Dedifferentiated amniotic fluid mesenchymal stem cell (primary cell): ENCODE results near the gene C13orf42.

ENCODE experiments used
- DNase-seq: peaks from one replicate; pipeline ENCODE4 v3.0.0-alpha.2; 2016; ENCODE audit errors: extremely low spot score

Gene C13orf42

DNA sequence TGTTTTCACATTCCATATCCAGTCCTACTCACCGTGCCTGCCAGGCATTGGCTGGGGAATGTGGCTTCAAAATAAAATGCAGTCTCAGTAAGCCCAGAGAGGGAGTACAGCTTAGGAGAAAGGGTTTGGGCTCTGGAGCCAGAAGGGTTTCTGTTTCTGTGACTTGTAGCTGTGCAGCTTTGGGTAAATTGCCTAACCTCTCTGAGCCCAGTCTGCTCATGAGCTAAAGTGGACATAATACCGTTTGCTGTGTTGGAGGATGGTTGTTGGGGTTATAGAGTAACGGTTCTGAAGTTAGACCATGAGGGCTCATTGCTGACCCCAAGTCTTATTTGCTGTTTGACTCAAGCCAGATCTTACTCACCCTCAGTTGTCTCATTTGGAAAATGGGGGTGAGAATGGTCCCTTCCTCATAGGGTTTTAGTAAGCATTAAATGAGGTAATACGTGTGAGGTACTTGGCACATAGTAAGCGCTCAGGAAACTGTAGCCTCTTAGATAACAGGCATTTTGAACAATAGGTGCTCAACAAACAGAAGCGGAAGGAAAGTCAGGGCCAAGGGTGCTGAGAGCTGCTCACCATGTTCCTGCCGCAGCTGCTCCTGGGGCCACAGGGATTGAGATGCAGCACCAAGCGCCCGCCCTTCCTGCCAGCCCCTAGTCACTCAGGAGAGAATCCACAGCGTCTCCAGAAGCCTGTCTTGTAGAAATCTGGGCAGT is 45.5 kb downstream of the C13orf42 start:
- no peak for DNase-seq

GRCh38 chr13:51064753-51065152 is 46.3 kb downstream of the C13orf42 start:
- DNase-seq, result no peak

- DNase-seq, result no peak
Observed at GRCh38 chr13:51063909-51064308, 47.2 kb downstream of the C13orf42 start.

DNA sequence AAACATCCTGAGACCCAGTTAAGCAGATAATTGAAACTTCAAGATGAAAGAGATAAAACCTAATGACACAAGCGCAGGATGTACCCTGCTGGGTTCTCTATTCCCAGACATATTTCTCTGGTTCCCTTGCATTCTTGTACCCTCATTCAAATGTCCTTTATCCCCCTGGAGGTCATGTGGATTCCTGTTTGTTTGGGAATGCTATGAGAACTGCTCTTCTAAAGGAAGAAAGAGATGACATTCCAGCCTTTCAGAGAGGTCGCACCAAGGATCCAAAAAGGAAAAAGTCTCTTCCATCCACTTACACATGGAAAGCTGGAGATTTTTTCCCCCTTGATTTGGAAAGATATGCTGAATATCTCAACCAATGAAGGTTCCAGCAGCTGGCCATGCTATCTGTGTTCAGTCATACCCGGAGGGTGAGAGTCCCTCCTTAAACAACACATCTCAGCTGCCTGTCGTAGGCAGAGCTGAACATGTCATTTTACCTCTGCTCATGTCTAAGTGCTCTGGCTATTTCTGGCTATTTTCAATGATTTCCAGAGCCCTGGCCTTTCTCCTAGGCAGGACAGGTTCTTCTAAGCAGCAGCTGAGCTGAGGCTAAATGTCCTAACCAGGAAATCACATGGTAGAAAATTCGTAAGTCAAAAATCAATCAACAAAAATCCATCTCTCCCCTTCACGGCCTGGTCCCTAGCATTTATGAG is 52.5 kb downstream of the C13orf42 start:
- no peak for DNase-seq

GRCh38 chr13:51057906-51058305 is 53.2 kb downstream of the C13orf42 start:
- DNase-seq, result no peak

DNA sequence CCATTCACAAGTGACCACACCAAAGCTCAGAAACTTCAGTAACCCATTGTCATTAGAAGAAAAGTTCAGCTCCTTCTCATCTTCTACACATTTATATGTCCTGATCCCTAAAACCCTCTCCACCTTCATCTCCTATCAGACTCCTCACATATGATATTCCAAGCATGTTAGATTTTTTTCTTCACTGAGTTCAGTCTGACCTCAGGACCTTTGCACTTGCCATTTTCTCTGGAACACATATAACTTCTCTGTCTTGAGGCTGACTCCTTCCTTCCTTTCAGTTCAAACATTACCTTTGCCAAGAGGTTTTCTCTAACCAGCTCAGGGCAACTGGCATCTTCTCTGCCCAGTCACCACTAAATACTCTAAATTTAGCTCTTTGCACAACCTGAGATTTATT is 54.1 kb downstream of the C13orf42 start:
- DNase-seq, result no peak

- no peak for DNase-seq
Observed at GRCh38 chr13:51052581-51052980, 58.5 kb downstream of the C13orf42 start.

GRCh38 chr13:51050021-51050830 is 60.8 kb downstream of the C13orf42 start:
- DNase-seq, result no peak

DNA sequence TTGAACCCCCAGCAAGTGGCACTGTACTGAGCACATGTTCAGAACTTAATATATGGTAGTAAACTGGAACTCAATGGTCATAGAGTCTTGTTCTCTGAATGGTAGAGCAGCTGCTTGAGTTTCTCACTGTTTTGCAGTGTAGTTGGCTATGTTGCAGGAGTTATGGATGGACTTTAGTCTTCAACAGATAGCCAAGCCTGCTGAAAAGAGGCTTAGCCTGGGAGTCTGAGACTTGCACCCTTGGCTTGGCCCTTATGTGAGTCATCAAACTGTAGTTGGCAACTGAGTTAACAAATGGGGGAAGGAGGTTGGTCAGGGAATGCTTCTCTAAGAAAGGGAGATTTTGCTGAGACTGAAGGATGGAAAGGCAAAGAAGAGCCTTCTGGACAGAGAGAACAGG is 62.5 kb downstream of the C13orf42 start:
- no peak for DNase-seq

GRCh38 chr13:51048166-51048461 is 63.0 kb downstream of the C13orf42 start:
- DNase-seq, result no peak

GRCh38 chr13:51047434-51048165 is 63.5 kb downstream of the C13orf42 start:
- no peak for DNase-seq

- no peak for DNase-seq
Observed at GRCh38 chr13:51045451-51045850, 65.6 kb downstream of the C13orf42 start.

GRCh38 chr13:51044023-51044665 is 66.9 kb downstream of the C13orf42 start:
- DNase-seq, result no peak

DNA sequence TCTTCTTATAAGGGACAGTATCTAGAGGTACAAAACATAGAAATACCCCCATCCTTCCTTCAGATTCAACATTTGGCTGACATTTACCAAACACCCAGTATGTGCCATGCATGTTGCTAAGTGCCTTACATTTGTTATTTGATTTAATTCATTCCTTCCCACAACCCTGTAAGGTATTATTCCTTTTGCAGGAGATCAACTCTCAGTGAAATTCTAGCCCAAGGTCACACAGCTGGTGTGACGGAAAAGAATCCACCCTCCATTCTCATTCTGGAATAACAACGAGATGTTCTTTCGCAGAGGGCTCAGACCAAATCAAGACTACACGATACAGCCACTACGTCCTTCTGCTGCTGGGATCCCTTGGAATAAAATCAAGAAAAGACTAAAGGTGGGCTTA is 67.8 kb downstream of the C13orf42 start:
- DNase-seq, result no peak

DNA sequence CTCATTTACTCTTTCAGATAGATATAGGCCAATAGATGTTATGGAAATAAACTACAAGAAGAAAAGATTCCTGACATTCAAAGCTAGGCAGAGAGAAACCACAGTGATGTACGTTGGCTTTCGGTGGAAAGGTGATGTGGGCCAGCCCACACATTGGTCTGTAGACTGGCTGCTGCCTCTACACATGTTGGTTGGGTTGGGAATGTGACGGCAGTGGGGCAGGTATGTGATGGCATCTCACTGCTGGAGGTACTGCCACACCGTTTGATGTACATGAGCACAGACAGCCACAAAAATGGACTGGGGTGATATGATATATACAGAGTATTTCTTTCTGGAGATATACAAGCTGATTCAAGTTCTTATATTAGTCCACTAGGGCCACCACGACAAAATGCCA is 69.4 kb downstream of the C13orf42 start:
- no peak for DNase-seq

- no peak for DNase-seq
Observed at GRCh38 chr13:51041126-51041525, 69.9 kb downstream of the C13orf42 start.

DNA sequence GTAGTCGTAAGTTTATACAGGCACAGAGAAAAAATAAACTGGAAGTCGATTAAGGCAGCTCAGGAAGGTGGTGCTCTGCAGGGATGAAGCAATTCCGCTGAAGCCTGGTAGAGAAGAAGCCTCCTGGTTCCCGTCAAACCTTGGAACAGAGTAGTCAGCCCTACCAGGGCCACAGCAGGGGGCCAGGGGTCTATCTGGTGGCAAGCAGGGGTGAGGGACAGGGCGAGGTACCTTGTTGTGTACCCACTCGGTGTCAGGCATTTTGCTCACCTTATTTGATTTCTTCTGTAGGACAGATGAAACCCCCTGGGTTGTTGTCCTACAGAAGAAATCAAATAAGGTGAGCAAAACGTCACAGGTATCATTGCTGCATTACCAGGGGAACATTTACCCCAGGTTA is 70.6 kb downstream of the C13orf42 start:
- DNase-seq, result no peak

- DNase-seq, result no peak
Observed at GRCh38 chr13:51036418-51036817, 74.7 kb downstream of the C13orf42 start.

DNA sequence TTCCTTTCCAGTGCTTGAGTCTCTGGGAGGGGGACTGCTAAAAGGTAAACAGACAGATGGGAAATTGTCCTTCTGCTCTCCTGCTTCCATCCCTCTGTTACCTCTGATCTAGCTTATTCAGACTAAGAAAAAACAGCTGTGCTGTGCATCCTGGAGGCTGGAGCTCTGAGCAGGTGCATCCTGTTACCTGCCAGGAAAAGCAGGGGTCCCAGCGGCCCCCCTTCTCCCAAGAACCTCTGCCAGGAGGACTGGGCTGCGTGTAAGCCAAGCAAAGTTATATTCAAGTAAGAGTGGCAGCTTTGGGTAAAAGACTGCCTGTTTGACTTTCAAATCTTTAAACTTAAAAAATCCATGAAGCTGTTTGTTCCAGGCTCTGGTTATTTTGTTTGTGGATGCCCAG is 75.1 kb downstream of the C13orf42 start:
- no peak for DNase-seq

- no peak for DNase-seq
Observed at GRCh38 chr13:51035469-51035868, 75.6 kb downstream of the C13orf42 start.

DNA sequence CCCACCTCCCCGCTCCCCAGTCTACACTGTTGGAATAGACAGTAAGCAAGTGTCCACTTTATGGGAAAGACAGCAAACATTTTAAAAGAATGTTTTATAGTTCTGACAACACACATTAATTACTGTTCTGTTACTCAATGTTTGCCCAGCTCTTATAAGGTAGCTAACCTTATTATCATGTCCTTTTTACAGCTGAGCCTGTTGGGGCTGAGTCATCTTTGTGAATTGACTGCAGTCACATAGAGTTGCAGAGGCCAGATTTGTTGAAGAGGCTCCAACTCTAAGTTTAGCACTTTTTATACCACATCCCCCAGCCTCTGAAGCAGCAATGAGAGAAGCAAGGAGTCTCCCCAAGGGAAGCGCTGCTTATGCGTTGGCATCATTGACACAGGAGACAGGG is 76.2 kb downstream of the C13orf42 start:
- DNase-seq, result no peak
